Measurements from ENCODE around the gene FBH1. TPM values are rescaled to one million over a fixed set of nuclear protein-coding genes. Genes with fewer than 3 reads are reported as not detected.
"Not testable (repeated sequence)": the region's sequence is repeated elsewhere in the genome, so short reads cannot be mapped to it uniquely, and the experiment has no call there.

Gene FBH1
- total and polyA plus RNA-seq, 12 donors: 57.8 to 134 (median 76.0) TPM

GRCh38 chr10:5944389-5945189 lies 54.5 kb downstream of the FBH1 start:
- H3K27me3 ChIP-seq: no peaks in the 10 kb centered on the region
- TF ChIP-seq CTCF (IDR thresholded peaks at IDR 0.05): no peak
- DNase-seq (peak in 1 of 2 donors; percentile 93), ATAC-seq (peak; percentile 71 to 80 (median 76))
- intact Hi-C loops (cut with DNase I): loop anchor here in 5 of 10 donors (2.0 to 10.0 kb wide), 6 partner anchors 32 to 143 kb away; partner anchors contain the start of genes RBM17 (in 4 of the 5) and IL15RA (in 2 of the 5)
- peaks cover 14 to 76% (median 61%) of the 10 kb centered on the region in 9 donors for H3K4me1 ChIP-seq
- WGBS, 2 donors: 43 to 60% methylated on average over 7 of the region's 7 CpGs
- H3K9me3 ChIP-seq: no peaks in the 10 kb centered on the region
- peak overlapping the region; percentile 72 to 97 (median 90) for H3K27ac ChIP-seq
- H3K36me3 ChIP-seq: no peaks in the 10 kb centered on the region
- peak overlapping the region in 7 of 10 donors; percentile 31 to 43 (median 35) for H3K4me3 ChIP-seq

- peak overlapping the region in 7 of 10 donors; percentile 31 to 43 (median 35) for H3K4me3 ChIP-seq
- intact Hi-C loops (cut with DNase I): loop anchor here in 5 of 10 donors (2.0 to 10.0 kb wide), 6 partner anchors 32 to 142 kb away; partner anchors contain the start of genes RBM17 (in 4 of the 5) and IL15RA (in 2 of the 5)
- DNase-seq: peak in 1 of 2 donors; percentile 32
Observed at GRCh38 chr10:5945190-5945509, 55.1 kb downstream of the FBH1 start.

GRCh38 chr10:5945561-5946418 lies 55.7 kb downstream of the FBH1 start:
- Histone ChIP-seq H3K9me3 (no peaks in the 10 kb centered on the region), H3K36me3 (no peaks in the 10 kb centered on the region), H3K27me3 (no peaks in the 10 kb centered on the region), H3K4me3 (peak overlapping the region in 7 of 10 donors; percentile 31 to 43 (median 35)), H3K4me1 (peaks cover 14 to 87% (median 61%) of the 10 kb centered on the region in 9 donors), H3K27ac (peak overlapping the region; percentile 72 to 97 (median 90))
- no peak for TF ChIP-seq CTCF (IDR thresholded peaks at IDR 0.05)
- peak; percentile 68 to 77 for DNase-seq
- peak; percentile 20 to 61 (median 47) for ATAC-seq
- WGBS, 2 donors: 43 to 55% methylated on average over 21 of the region's 21 CpGs
- intact Hi-C loops (cut with DNase I): loop anchor here in 5 of 10 donors (2.0 to 10.0 kb wide), 6 partner anchors 31 to 142 kb away; partner anchors contain the start of genes RBM17 (in 4 of the 5) and IL15RA (in 2 of the 5)

More at GRCh38 chr10:5945190-5945509, 55.1 kb downstream of the FBH1 start:
- H3K4me1 ChIP-seq: peaks cover 14 to 82% (median 61%) of the 10 kb centered on the region in 9 donors
- ATAC-seq: no peak
- no peak for TF ChIP-seq CTCF (IDR thresholded peaks at IDR 0.05)
- no peaks in the 10 kb centered on the region for H3K36me3 ChIP-seq
- H3K9me3 ChIP-seq: no peaks in the 10 kb centered on the region
- 83 to 91% methylated on average over 9 of the region's 9 CpGs for WGBS, 2 donors
- H3K27me3 ChIP-seq: no peaks in the 10 kb centered on the region
- peak overlapping the region; percentile 72 to 97 (median 90) for H3K27ac ChIP-seq

- ATAC-seq, DNase-seq, H3K36me3 ChIP-seq, H3K9me3 ChIP-seq, H3K27me3 ChIP-seq: not testable (repeated sequence)
- intact Hi-C loops (cut with DNase I): loop anchor here in 4 of 10 donors (5.0 to 10.0 kb wide), 4 partner anchors 68 to 141 kb away; partner anchors contain the start of gene RBM17 (in 4 of the 4)
- H3K4me1 ChIP-seq: peaks cover 14 to 87% (median 61%) of the 10 kb centered on the region in 9 donors
- H3K4me3 ChIP-seq: peak overlapping the region in 1 of 10 donors; percentile 42
- peak overlapping the region; percentile 72 to 97 (median 90) for H3K27ac ChIP-seq
- 86 to 90% methylated on average over 10 of the region's 10 CpGs for WGBS, 2 donors
Observed at GRCh38 chr10:5946419-5946775, 56.4 kb downstream of the FBH1 start.
